ENCODE data around the gene ECT2.

GRCh38 chr3:172869368-172869771 lies 118.8 kb downstream of the ECT2 start:
- TF ChIP-seq, protein P1, sequence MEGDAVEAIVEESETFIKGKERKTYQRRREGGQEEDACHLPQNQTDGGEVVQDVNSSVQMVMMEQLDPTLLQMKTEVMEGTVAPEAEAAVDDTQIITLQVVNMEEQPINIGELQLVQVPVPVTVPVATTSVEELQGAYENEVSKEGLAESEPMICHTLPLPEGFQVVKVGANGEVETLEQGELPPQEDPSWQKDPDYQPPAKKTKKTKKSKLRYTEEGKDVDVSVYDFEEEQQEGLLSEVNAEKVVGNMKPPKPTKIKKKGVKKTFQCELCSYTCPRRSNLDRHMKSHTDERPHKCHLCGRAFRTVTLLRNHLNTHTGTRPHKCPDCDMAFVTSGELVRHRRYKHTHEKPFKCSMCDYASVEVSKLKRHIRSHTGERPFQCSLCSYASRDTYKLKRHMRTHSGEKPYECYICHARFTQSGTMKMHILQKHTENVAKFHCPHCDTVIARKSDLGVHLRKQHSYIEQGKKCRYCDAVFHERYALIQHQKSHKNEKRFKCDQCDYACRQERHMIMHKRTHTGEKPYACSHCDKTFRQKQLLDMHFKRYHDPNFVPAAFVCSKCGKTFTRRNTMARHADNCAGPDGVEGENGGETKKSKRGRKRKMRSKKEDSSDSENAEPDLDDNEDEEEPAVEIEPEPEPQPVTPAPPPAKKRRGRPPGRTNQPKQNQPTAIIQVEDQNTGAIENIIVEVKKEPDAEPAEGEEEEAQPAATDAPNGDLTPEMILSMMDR (conservative IDR thresholded peaks at IDR 0.05 in 1 of 2, IDR thresholded peaks at IDR 0.05 in 1 of 2; ENCODE audit: extremely low read depth in 1 of 2, insufficient read depth in 1 of 2, low read depth in 1 of 2, low read length in 2 of 2): no peak
- TF ChIP-seq EZH2 (IDR thresholded peaks at IDR 0.05; ENCODE audit: borderline replicate concordance, low read length): no peak

Measured in mammary epithelial cell (primary cell).